Neural progenitor cell (in vitro differentiated cells): ENCODE results near the gene CCDC97. TPM values are rescaled to one million over a fixed set of nuclear protein-coding genes. Genes with fewer than 3 reads are reported as not detected.

Experiments
- DNase-seq: peaks from one replicate; pipeline ENCODE4 v3.0.0-alpha.2; 2016; ENCODE audit warnings: low spot score
- H2AFZ ChIP-seq: fragments of 200-600 bp; sonication (generic); replicated peaks from 2 replicates; pipeline ENCODE4 v1.6.1; 2016; ENCODE audit warnings: antibody characterized with exemption
- H3F3A ChIP-seq: fragments of 200-600 bp; sonication (generic); 2 replicates; pipeline ENCODE4 v1.6.1; 2016; ENCODE audit warnings: antibody characterized with exemption, low read depth
- H3K27ac ChIP-seq: fragments of 200-600 bp; sonication (generic); 2 replicates; pipeline ENCODE4 v1.5.1; 2016; ENCODE audit warnings: mild to moderate bottlenecking
- H3K27me3 ChIP-seq: fragments of 200-600 bp; sonication (generic); 2 replicates; pipeline ENCODE4 v1.6.1; 2016; ENCODE audit warnings: mild to moderate bottlenecking, moderate library complexity
- H3K36me3 ChIP-seq: fragments of 200-600 bp; sonication (generic); 2 replicates; pipeline ENCODE4 v1.5.1; 2016
- H3K4me1 ChIP-seq: fragments of 200-600 bp; sonication (generic); 2 replicates; pipeline ENCODE4 v1.6.1; 2016; ENCODE audit warnings: mixed run types
- H3K4me2 ChIP-seq: fragments of 200-600 bp; sonication (generic); 2 replicates; pipeline ENCODE4 v1.6.1; 2016
- H3K4me3 ChIP-seq: fragments of 200-600 bp; sonication (generic); 2 replicates; pipeline ENCODE4 v1.5.1; 2016
- H3K79me2 ChIP-seq: fragments of 200-600 bp; sonication (generic); 2 replicates; pipeline ENCODE4 v1.6.1; 2016; ENCODE audit warnings: low read depth
- H3K9ac ChIP-seq: fragments of 200-600 bp; sonication (generic); 2 replicates; pipeline ENCODE4 v1.6.1; 2016
- H3K9me3 ChIP-seq: fragments of 200-600 bp; sonication (generic); 2 replicates; pipeline ENCODE4 v1.5.1; 2016; ENCODE audit warnings: low read depth
- H4K20me1 ChIP-seq: fragments of 200-600 bp; sonication (generic); 2 replicates; pipeline ENCODE4 v1.6.1; 2016; ENCODE audit warnings: low read depth
- H3K27ac Mint-ChIP-seq: 3 replicates; pipeline ENCODE4 v1.8.0; 2021; ENCODE audit warnings: mixed read lengths
- H3K27me3 Mint-ChIP-seq: 2 replicates; pipeline ENCODE4 v1.8.0; 2022; ENCODE audit warnings: low read depth, mild to moderate bottlenecking, inconsistent platforms, moderate library complexity, mixed read lengths; ENCODE audit not compliant: insufficient read depth
- H3K36me3 Mint-ChIP-seq: 3 replicates; pipeline ENCODE4 v1.8.0; 2021; ENCODE audit warnings: mixed read lengths
- H3K4me1 Mint-ChIP-seq: 3 replicates; pipeline ENCODE4 v1.8.0; 2021; ENCODE audit warnings: mixed read lengths
- H3K4me3 Mint-ChIP-seq: 3 replicates; pipeline ENCODE4 v1.8.0; 2021; ENCODE audit warnings: mild to moderate bottlenecking, moderate library complexity, mixed read lengths
- H3K9me3 Mint-ChIP-seq: 3 replicates; pipeline ENCODE4 v1.8.0; 2020; ENCODE audit warnings: mixed read lengths
- EZH2 ChIP-seq: fragments of 200-600 bp; sonication (generic); IDR thresholded peaks from 2 replicates; pipeline ENCODE4 v1.6.1; 2017; ENCODE audit warnings: antibody characterized with exemption, mild to moderate bottlenecking, moderate library complexity
- EZH2phosphoT487 ChIP-seq: fragments of 200-600 bp; sonication (generic); IDR thresholded peaks from 2 replicates; pipeline ENCODE4 v1.6.1; 2017; ENCODE audit warnings: antibody characterized with exemption
- total RNA-seq: library from RNA; depleted of rRNA; stranded (reverse); fragments of >200 nt; gene quantifications from 2 replicates; pipeline ENCODE4 v1.2.3, GENCODE V29; 2015; ENCODE audit warnings: low replicate concordance
- TF ChIP-seq, protein P1 (sequence below): fragments of 200-600 bp; sonication (generic); IDR thresholded peaks from 2 replicates; pipeline ENCODE4 v1.5.1; 2017; ENCODE audit warnings: antibody characterized with exemption, mild to moderate bottlenecking

CCDC97 gene
- total RNA-seq, 1 donor from 2014 or later = 19.1 TPM

- Histone ChIP-seq H3K79me2 (no peaks in the 10 kb centered on the region), H3K27me3 (no peaks in the 10 kb centered on the region), H3K4me3 (no peak overlapping the region), H4K20me1 (peaks cover 31% of the 10 kb centered on the region), H3F3A (peaks cover 8% of the 10 kb centered on the region), H3K9me3 (no peaks in the 10 kb centered on the region), H3K9ac (no peak overlapping the region), H2AFZ (no peak overlapping the region), H3K4me2 (no peak overlapping the region), H3K36me3 (peaks cover 4% of the 10 kb centered on the region), H3K4me1 (no peaks in the 10 kb centered on the region), H3K27ac (no peak overlapping the region)
- DNase-seq = no peak
- TF ChIP-seq EZH2phosphoT487 = no peak
- no peak for TF ChIP-seq EZH2
- TF ChIP-seq, protein P1, sequence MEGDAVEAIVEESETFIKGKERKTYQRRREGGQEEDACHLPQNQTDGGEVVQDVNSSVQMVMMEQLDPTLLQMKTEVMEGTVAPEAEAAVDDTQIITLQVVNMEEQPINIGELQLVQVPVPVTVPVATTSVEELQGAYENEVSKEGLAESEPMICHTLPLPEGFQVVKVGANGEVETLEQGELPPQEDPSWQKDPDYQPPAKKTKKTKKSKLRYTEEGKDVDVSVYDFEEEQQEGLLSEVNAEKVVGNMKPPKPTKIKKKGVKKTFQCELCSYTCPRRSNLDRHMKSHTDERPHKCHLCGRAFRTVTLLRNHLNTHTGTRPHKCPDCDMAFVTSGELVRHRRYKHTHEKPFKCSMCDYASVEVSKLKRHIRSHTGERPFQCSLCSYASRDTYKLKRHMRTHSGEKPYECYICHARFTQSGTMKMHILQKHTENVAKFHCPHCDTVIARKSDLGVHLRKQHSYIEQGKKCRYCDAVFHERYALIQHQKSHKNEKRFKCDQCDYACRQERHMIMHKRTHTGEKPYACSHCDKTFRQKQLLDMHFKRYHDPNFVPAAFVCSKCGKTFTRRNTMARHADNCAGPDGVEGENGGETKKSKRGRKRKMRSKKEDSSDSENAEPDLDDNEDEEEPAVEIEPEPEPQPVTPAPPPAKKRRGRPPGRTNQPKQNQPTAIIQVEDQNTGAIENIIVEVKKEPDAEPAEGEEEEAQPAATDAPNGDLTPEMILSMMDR = no peak
- Mint-ChIP-seq H3K4me3 (no peak overlapping the region), H3K9me3 (no peaks in the 10 kb centered on the region), H3K4me1 (peaks cover 15% of the 10 kb centered on the region), H3K36me3 (peaks cover 51% of the 10 kb centered on the region), H3K27ac (peak overlapping the region; percentile 53), H3K27me3 (peaks cover 4% of the 10 kb centered on the region)
Observed at GRCh38 chr19:41299755-41300089, 10.2 kb upstream of the CCDC97 start.

- H3K9me3 ChIP-seq = no peaks in the 10 kb centered on the region
- DNase-seq = no peak
- no peaks in the 10 kb centered on the region for H3K79me2 ChIP-seq
- TF ChIP-seq EZH2phosphoT487 (no peak), EZH2 (no peak)
- TF ChIP-seq, protein P1 = no peak
- Mint-ChIP-seq H3K9me3 (no peaks in the 10 kb centered on the region), H3K4me3 (no peak overlapping the region), H3K27me3 (peaks cover 4% of the 10 kb centered on the region), H3K4me1 (peaks cover 15% of the 10 kb centered on the region), H3K27ac (no peak overlapping the region), H3K36me3 (peaks cover 46% of the 10 kb centered on the region)
- H3K27me3 ChIP-seq = no peaks in the 10 kb centered on the region
- no peak overlapping the region for H3K4me3 ChIP-seq
- no peaks in the 10 kb centered on the region for H3K4me1 ChIP-seq
- H3K27ac ChIP-seq = no peak overlapping the region
- peaks cover 7% of the 10 kb centered on the region for H3K36me3 ChIP-seq
- peaks cover 16% of the 10 kb centered on the region for H3F3A ChIP-seq
- peaks cover 30% of the 10 kb centered on the region for H4K20me1 ChIP-seq
- H3K4me2 ChIP-seq = no peak overlapping the region
- H2AFZ ChIP-seq = no peak overlapping the region
- H3K9ac ChIP-seq = no peak overlapping the region
Observed at GRCh38 chr19:41300555-41300954, 9.4 kb upstream of the CCDC97 start.

GRCh38 chr19:41302624-41303351 is 7.2 kb upstream of the CCDC97 start:
- Mint-ChIP-seq H3K4me3 (no peak overlapping the region), H3K36me3 (peaks cover 43% of the 10 kb centered on the region), H3K4me1 (peaks cover 10% of the 10 kb centered on the region), H3K27me3 (no peaks in the 10 kb centered on the region), H3K9me3 (no peaks in the 10 kb centered on the region), H3K27ac (no peak overlapping the region)
- Histone ChIP-seq H3K79me2 (no peaks in the 10 kb centered on the region), H3F3A (peaks cover 37% of the 10 kb centered on the region), H3K9me3 (no peaks in the 10 kb centered on the region), H3K27me3 (no peaks in the 10 kb centered on the region), H3K4me1 (no peaks in the 10 kb centered on the region), H3K36me3 (peaks cover 7% of the 10 kb centered on the region), H4K20me1 (peaks cover 17% of the 10 kb centered on the region), H3K4me3 (no peak overlapping the region), H3K9ac (no peak overlapping the region), H2AFZ (no peak overlapping the region), H3K4me2 (no peak overlapping the region), H3K27ac (no peak overlapping the region)
- no peak for DNase-seq
- TF ChIP-seq, protein P1 = no peak
- TF ChIP-seq EZH2phosphoT487 (no peak), EZH2 (no peak)
